GM12865 (cell line): ENCODE data around the gene PCDH18.

Experiments
- DNase-seq: peaks from one replicate; pipeline ENCODE4 v3.0.0; 2010; ENCODE audit warnings: low read depth
- H3K4me3 ChIP-seq: 2 replicates; pipeline ENCODE4 v1.5.1; 2011; ENCODE audit warnings: mild to moderate bottlenecking, low read depth, low read length, control low read depth
- TF ChIP-seq, protein P1 (sequence below): IDR thresholded peaks from 2 replicates; pipeline ENCODE4 v1.5.1; 2011; ENCODE audit warnings: low read length, control low read depth, low read depth, inconsistent platforms; ENCODE audit not compliant: insufficient read depth; ENCODE audit errors: missing control alignments

PCDH18 gene

DNA sequence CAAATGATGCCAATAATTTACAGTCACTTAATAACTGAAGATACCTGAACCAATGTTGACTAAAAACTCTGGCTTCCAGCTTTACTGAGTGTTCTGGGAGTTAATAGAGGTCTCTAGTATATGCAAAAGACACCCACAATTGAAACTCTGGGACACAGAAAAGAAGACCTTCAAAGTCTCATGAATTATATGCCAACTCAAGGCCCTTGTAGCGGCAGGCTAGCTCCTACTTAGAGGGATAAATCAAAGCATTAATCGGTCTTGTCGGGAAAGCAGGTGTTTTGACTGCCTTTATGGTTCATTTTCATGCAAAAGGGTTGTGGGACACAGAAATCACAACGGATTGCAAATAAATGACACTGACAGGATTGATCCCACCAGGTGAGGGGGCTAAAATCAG lies 55.9 kb downstream of the PCDH18 start:
- TF ChIP-seq, protein P1, sequence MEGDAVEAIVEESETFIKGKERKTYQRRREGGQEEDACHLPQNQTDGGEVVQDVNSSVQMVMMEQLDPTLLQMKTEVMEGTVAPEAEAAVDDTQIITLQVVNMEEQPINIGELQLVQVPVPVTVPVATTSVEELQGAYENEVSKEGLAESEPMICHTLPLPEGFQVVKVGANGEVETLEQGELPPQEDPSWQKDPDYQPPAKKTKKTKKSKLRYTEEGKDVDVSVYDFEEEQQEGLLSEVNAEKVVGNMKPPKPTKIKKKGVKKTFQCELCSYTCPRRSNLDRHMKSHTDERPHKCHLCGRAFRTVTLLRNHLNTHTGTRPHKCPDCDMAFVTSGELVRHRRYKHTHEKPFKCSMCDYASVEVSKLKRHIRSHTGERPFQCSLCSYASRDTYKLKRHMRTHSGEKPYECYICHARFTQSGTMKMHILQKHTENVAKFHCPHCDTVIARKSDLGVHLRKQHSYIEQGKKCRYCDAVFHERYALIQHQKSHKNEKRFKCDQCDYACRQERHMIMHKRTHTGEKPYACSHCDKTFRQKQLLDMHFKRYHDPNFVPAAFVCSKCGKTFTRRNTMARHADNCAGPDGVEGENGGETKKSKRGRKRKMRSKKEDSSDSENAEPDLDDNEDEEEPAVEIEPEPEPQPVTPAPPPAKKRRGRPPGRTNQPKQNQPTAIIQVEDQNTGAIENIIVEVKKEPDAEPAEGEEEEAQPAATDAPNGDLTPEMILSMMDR = no peak
- DNase-seq = no peak
- H3K4me3 ChIP-seq = no peak overlapping the region

GRCh38 chr4:137474711-137475301 lies 57.5 kb downstream of the PCDH18 start:
- no peak overlapping the region for H3K4me3 ChIP-seq
- no peak for DNase-seq
- TF ChIP-seq, protein P1 = no peak

DNA sequence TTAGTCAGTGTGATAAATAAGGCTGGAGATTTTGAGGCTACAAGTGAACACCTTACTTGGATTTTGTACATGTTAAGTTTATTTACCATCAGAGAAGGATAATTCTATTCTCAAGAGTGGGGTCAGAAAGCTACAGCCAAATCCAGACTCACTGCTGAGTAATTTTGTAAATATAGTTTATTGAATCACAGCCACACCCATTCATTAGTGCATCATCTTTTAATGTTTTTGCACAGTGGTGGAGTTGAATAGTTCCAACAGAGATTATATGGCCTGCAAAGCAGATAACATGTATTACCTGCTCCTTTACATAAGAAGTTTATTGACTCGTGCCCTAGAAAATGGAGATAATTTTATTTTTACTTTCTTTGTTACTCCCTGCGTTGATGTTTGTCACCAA lies 60.4 kb downstream of the PCDH18 start:
- TF ChIP-seq, protein P1 = no peak
- no peak overlapping the region for H3K4me3 ChIP-seq
- DNase-seq = no peak

DNA sequence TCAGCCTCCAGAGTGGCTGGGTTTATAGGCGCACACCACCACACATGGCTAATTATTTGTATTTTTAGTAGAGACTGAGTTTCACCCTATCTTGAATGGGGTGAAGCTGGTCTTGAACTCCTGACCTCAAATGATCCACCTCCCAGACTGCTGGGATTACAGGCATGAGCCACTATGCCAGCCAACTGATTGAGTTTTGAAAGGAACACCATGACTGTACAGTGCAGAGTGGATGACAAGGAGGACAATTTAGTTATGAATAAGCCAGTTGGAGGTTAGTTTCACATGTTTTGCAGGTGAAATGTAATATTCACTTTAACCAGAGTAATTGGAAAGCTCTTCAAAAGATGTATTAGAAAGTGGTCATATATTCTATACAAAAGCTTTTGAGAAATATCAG lies 60.8 kb downstream of the PCDH18 start:
- no peak for DNase-seq
- H3K4me3 ChIP-seq = no peak overlapping the region
- TF ChIP-seq, protein P1 = no peak

- DNase-seq = no peak
- TF ChIP-seq, protein P1 = no peak
- no peak overlapping the region for H3K4me3 ChIP-seq
Measured at GRCh38 chr4:137470806-137471205, 61.5 kb downstream of the PCDH18 start.
